Measurements from ENCODE around the gene ODAD2. TPM values are rescaled to one million over a fixed set of nuclear protein-coding genes. Genes with fewer than 3 reads are reported as not detected.

Gene ODAD2
- total RNA-seq, 1 donor from 2014 or later = 6.6 TPM

- Mint-ChIP-seq H3K36me3 (ENCODE audit: low read depth) (peaks cover 24% of the 10 kb centered on the region), H3K4me1 (peaks cover 5% of the 10 kb centered on the region), H3K27me3 (ENCODE audit: low read depth) (no peaks in the 10 kb centered on the region), H3K27ac (ENCODE audit: unreplicated experiment) (no peak overlapping the region), H3K4me3 (no peak overlapping the region), H3K9me3 (peaks cover 20% of the 10 kb centered on the region)
- DNase-seq (ENCODE audit: low read depth, low spot score) = no peak
- no peak for TF ChIP-seq CTCF (conservative IDR thresholded peaks at IDR 0.05)
These were observed 99.8 kb downstream of the ODAD2 start for GRCh38 chr10:27899058-27899457.

- no peak for TF ChIP-seq CTCF (conservative IDR thresholded peaks at IDR 0.05)
- DNase-seq (ENCODE audit: low read depth, low spot score) = no peak
- Mint-ChIP-seq H3K27me3 (ENCODE audit: low read depth) (no peaks in the 10 kb centered on the region), H3K4me3 (no peak overlapping the region), H3K4me1 (no peaks in the 10 kb centered on the region), H3K9me3 (no peaks in the 10 kb centered on the region), H3K27ac (ENCODE audit: unreplicated experiment) (no peak overlapping the region), H3K36me3 (ENCODE audit: low read depth) (peaks cover 2% of the 10 kb centered on the region)
These were observed 105.4 kb downstream of the ODAD2 start for GRCh38 chr10:27893358-27893954.

GRCh38 chr10:27890971-27891370 is 107.9 kb downstream of the ODAD2 start:
- Mint-ChIP-seq H3K36me3 (ENCODE audit: low read depth) (peaks cover 5% of the 10 kb centered on the region), H3K4me3 (no peak overlapping the region), H3K27me3 (ENCODE audit: low read depth) (no peaks in the 10 kb centered on the region), H3K27ac (ENCODE audit: unreplicated experiment) (no peak overlapping the region), H3K9me3 (peaks cover 5% of the 10 kb centered on the region), H3K4me1 (no peaks in the 10 kb centered on the region)
- TF ChIP-seq CTCF (conservative IDR thresholded peaks at IDR 0.05) = no peak
- DNase-seq (ENCODE audit: low read depth, low spot score) = no peak

- DNase-seq (ENCODE audit: low read depth, low spot score) = no peak
- H3K27ac Mint-ChIP-seq (ENCODE audit: unreplicated experiment) = no peak overlapping the region
- no peaks in the 10 kb centered on the region for H3K27me3 Mint-ChIP-seq (ENCODE audit: low read depth)
- peaks cover 5% of the 10 kb centered on the region for H3K9me3 Mint-ChIP-seq
- TF ChIP-seq CTCF (conservative IDR thresholded peaks at IDR 0.05) = no peak
- no peaks in the 10 kb centered on the region for H3K4me1 Mint-ChIP-seq
- no peak overlapping the region for H3K4me3 Mint-ChIP-seq
- H3K36me3 Mint-ChIP-seq (ENCODE audit: low read depth) = peaks cover 8% of the 10 kb centered on the region
These were observed 109.4 kb downstream of the ODAD2 start for GRCh38 chr10:27889518-27889917.

- no peak overlapping the region for H3K4me3 Mint-ChIP-seq
- H3K4me1 Mint-ChIP-seq = no peaks in the 10 kb centered on the region
- TF ChIP-seq CTCF (conservative IDR thresholded peaks at IDR 0.05) = no peak
- no peak overlapping the region for H3K27ac Mint-ChIP-seq (ENCODE audit: unreplicated experiment)
- no peaks in the 10 kb centered on the region for H3K27me3 Mint-ChIP-seq (ENCODE audit: low read depth)
- peaks cover 5% of the 10 kb centered on the region for H3K9me3 Mint-ChIP-seq
- no peak for DNase-seq (ENCODE audit: low read depth, low spot score)
- peaks cover 9% of the 10 kb centered on the region for H3K36me3 Mint-ChIP-seq (ENCODE audit: low read depth)
These were observed 114.7 kb downstream of the ODAD2 start for GRCh38 chr10:27884185-27884641.
